Measurements from ENCODE around the gene DUOX2. TPM values are rescaled to one million over a fixed set of nuclear protein-coding genes. Genes with fewer than 3 reads are reported as not detected.

Gene DUOX2
- total RNA-seq, 4 donors from 2014 or later: 5.0 to 50.7 (median 22.6) TPM

DNA sequence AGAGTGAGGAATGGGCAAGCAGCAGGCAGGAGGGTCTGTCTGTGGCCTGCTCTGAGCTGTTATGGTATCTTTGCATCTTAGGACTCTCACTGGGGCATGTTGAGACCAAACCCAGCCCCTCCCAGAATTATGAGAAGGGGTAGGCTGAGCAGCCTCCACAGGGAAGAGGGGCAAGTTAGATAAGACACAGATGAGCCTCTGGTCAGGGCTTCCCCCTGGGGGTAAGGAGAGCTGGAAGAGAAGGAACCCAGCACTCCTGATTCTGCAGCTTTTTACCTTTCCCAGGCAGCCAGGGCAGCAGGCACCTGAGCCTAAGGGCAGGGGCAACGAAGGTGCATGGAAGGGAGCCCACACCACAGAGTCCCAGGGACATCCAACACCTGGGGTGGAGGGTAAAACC lies 35.1 kb upstream of the DUOX2 start:
- Histone ChIP-seq H3K27ac (peak overlapping the region in 3 of 4 donors; percentile 53 to 76 (median 72)), H3K4me3 (no peak overlapping the region), H3K9me3 (no peaks in the 10 kb centered on the region), H3K27me3 (peaks cover 0 to under 1% (median 0%) of the 10 kb centered on the region in 4 donors), H3K4me1 (peaks cover 0 to 52% (median 12%) of the 10 kb centered on the region in 3 donors), H3K36me3 (peaks cover 0 to 92% (median 6%) of the 10 kb centered on the region in 3 donors)
- intact Hi-C loops (cut with DNase I): no loop called here
- TF ChIP-seq POLR2A (IDR thresholded peaks at IDR 0.05) (no peak), CTCF (IDR thresholded peaks at IDR 0.05) (no peak)
- no peak for DNase-seq
- 42 to 46% methylated on average over 1 of the region's 1 CpG for WGBS, 2 donors

GRCh38 chr15:45148076-45149059 lies 34.4 kb upstream of the DUOX2 start:
- H3K27me3 ChIP-seq: peaks cover 0 to 5% (median 0%) of the 10 kb centered on the region in 4 donors

GRCh38 chr15:45147606-45148005 lies 33.6 kb upstream of the DUOX2 start:
- WGBS, 2 donors: 80 to 94% methylated on average over 1 to 6 of the region's 7 CpGs
- Histone ChIP-seq H3K27ac (peak overlapping the region in 3 of 4 donors; percentile 61 to 76 (median 72)), H3K4me3 (no peak overlapping the region), H3K4me1 (peaks cover 0 to 49% (median 12%) of the 10 kb centered on the region in 3 donors), H3K27me3 (peaks cover 0 to 5% (median 0%) of the 10 kb centered on the region in 4 donors), H3K36me3 (peaks cover 0 to 92% (median 6%) of the 10 kb centered on the region in 3 donors), H3K9me3 (no peaks in the 10 kb centered on the region)
- TF ChIP-seq POLR2A (IDR thresholded peaks at IDR 0.05) (no peak), CTCF (IDR thresholded peaks at IDR 0.05) (no peak)
- DNase-seq: no peak
- intact Hi-C loops (cut with DNase I): no loop called here

More at GRCh38 chr15:45148076-45149059, 34.4 kb upstream of the DUOX2 start:
- intact Hi-C loops (cut with DNase I): no loop called here
- WGBS, 2 donors: 59 to 69% methylated on average over 9 to 11 of the region's 12 CpGs
- Histone ChIP-seq H3K4me1 (peaks cover 0 to 49% (median 12%) of the 10 kb centered on the region in 3 donors), H3K9me3 (no peaks in the 10 kb centered on the region), H3K27ac (peak overlapping the region in 3 of 4 donors; percentile 61 to 76 (median 72)), H3K4me3 (no peak overlapping the region), H3K36me3 (peaks cover 0 to 92% (median 6%) of the 10 kb centered on the region in 3 donors)
- DNase-seq: no peak
- TF ChIP-seq CTCF (IDR thresholded peaks at IDR 0.05): no peak
- no peak for TF ChIP-seq POLR2A (IDR thresholded peaks at IDR 0.05)

GRCh38 chr15:45146405-45146804 lies 32.4 kb upstream of the DUOX2 start:
- Histone ChIP-seq H3K36me3 (peaks cover 0 to 92% (median 0%) of the 10 kb centered on the region in 3 donors), H3K4me3 (no peak overlapping the region), H3K9me3 (no peaks in the 10 kb centered on the region), H3K4me1 (peaks cover 0 to 49% (median 12%) of the 10 kb centered on the region in 3 donors), H3K27ac (peak overlapping the region; percentile 19 to 76 (median 64)), H3K27me3 (peaks cover 0 to 9% (median 0%) of the 10 kb centered on the region in 4 donors)
- WGBS, 2 donors: 45 to 77% methylated on average over 4 of the region's 4 CpGs
- intact Hi-C loops (cut with DNase I): no loop called here
- no peak for DNase-seq
- TF ChIP-seq CTCF (IDR thresholded peaks at IDR 0.05): no peak
- no peak for TF ChIP-seq POLR2A (IDR thresholded peaks at IDR 0.05)

DNA sequence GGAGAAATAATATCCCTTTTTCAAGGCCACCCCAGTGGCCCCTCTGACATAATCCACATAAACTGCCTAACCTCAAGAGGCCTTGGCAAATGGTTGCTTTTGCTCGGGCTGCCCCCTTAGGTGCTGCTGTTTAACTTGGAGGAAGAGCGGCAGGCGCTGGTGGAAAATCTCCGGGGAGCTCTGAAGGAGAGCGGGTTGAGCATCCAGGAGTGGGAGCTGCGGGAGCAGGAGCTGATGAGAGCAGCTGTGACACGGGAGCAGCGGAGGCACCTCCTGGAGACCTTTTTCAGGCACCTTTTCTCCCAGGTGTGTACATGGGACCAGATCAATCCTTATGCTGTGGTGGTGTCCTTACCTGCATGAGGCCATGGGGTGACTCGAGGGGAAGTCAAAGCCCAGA lies 30.8 kb upstream of the DUOX2 start:
- no peak for DNase-seq

More for the DNA sequence above, 30.8 kb upstream of the DUOX2 start:
- intact Hi-C loops (cut with DNase I): no loop called here
- Histone ChIP-seq H3K27ac (peak overlapping the region in 1 of 4 donors; percentile 72), H3K4me1 (peaks cover 0 to 49% (median 12%) of the 10 kb centered on the region in 3 donors), H3K36me3 (peaks cover 0 to 92% (median 5%) of the 10 kb centered on the region in 3 donors), H3K4me3 (no peak overlapping the region), H3K27me3 (peaks cover 0 to 17% (median 0%) of the 10 kb centered on the region in 4 donors), H3K9me3 (no peaks in the 10 kb centered on the region)
- TF ChIP-seq POLR2A (IDR thresholded peaks at IDR 0.05) (no peak), CTCF (IDR thresholded peaks at IDR 0.05) (no peak)
- 50 to 82% methylated on average over 2 to 6 of the region's 9 CpGs for WGBS, 2 donors

Measured in esophagus squamous epithelium (tissue), 5 donors.